ENCODE measurements around the gene BACE1.
"Not testable (repeated sequence)": the region's sequence is repeated elsewhere in the genome, so short reads cannot be mapped to it uniquely, and the experiment has no call there.

Gene BACE1

DNA sequence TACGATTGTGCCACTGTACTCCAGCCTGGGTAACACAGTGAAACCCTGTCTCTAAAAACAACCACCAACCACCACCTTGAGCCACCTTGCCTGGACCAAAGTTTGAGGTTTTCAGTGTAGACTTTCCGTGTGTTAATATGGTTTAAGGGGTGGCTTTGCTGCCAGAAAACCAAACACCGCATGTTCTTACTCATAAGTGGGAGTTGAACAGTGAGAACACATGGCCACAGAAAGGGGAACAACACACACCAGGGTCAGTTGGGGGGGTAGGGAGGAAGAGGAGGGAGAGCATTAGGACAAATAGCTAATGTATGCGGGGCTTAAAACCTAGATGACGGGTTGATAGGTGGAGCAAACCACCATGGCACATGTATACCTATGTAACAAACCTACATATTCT lies 43.9 kb downstream of the BACE1 start:
- DNase-seq: not testable (repeated sequence)

GRCh38 chr11:117271208-117271607 lies 44.8 kb downstream of the BACE1 start:
- DNase-seq: no peak

DNA sequence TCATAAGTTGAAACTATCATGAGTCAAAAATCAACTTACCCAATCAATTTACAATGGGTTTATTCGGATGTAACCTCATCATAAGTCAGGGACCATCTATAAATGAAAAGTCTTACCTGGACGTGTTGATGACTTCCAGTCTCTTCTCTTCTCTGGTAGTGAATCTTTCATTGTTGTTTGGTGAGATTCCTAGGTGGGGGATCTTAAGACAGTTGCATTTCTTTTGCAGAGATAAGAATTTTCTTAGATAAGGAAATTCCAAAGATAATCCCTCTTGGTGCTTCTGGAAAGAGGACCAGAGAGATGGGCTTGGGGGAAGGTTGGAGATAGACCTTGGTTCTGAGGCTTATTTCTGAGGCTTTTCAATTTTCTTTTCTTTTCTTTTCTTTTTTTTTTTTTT lies 46.2 kb downstream of the BACE1 start:
- no peak for DNase-seq

GRCh38 chr11:117265745-117266144 lies 50.3 kb downstream of the BACE1 start:
- DNase-seq: no peak

- DNase-seq: not testable (repeated sequence)
These were observed 51.3 kb downstream of the BACE1 start for GRCh38 chr11:117264624-117265323.

- DNase-seq: no peak
These were observed 56.6 kb downstream of the BACE1 start for GRCh38 chr11:117259417-117259816.

DNA sequence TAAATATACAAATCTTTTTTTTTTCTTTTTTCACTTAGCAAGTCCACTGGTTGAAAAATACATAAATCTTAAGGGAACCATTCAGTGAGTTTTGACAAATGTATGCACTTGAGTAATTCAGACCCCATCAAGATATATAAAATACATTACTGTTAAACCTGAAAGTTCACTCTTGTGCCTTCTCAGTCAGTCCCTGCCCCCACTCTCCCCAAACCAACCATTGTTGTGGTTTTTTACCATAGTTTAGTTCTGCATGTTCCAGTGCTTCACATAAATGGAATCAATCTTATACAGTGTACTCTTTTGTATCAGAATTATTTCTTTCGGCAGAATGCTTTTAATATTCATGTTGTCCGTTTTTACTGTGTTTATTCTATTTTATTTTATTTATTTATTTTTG lies 57.5 kb downstream of the BACE1 start:
- DNase-seq: no peak

GRCh38 chr11:117256573-117256972 lies 59.5 kb downstream of the BACE1 start:
- no peak for DNase-seq

GRCh38 chr11:117255966-117256365 lies 60.1 kb downstream of the BACE1 start:
- no peak for DNase-seq

GRCh38 chr11:117251506-117251905 lies 64.5 kb downstream of the BACE1 start:
- no peak for DNase-seq

DNA sequence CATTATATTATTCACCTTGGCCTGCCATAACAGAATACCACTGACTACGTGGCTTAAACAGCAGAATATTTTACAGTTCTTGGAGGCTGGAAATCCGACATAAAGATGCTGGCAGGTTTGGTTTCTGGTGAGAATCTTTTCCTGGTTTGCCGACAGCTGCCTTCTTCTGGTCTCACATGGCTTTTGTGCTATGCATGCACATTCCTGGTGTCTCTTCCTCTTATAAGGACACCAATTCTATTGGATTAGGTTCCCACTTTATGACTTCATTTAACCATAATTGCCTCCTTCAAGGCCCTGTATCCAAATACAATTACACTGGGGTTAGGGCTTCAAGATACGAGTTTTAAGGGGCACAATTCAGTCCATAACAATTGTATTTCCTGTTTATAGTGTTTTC lies 66.5 kb downstream of the BACE1 start:
- no peak for DNase-seq

GRCh38 chr11:117248341-117248740 lies 67.7 kb downstream of the BACE1 start:
- no peak for DNase-seq

- DNase-seq: no peak
These were observed 76.8 kb downstream of the BACE1 start for GRCh38 chr11:117239295-117239694.

GRCh38 chr11:117238221-117238620 lies 77.8 kb downstream of the BACE1 start:
- no peak for DNase-seq
